HT1080 (cell line): ENCODE data around the gene KLK6. TPM values are rescaled to one million over a fixed set of nuclear protein-coding genes. Genes with fewer than 3 reads are reported as not detected.

Experiments used
- DNase-seq: peaks from one replicate; pipeline ENCODE4 v3.0.0-alpha.2; 2015; ENCODE audit warnings: low read depth
- total RNA-seq: library from RNA; depleted of rRNA; stranded (reverse); fragments of >200 nt; shearing (Covaris generic); gene quantifications from 2 replicates; pipeline ENCODE4 v1.2.3, GENCODE V29; 2014; rRNA removed

The KLK6 gene
- total RNA-seq, 1 experiment from 2014 or later: not detected

DNA sequence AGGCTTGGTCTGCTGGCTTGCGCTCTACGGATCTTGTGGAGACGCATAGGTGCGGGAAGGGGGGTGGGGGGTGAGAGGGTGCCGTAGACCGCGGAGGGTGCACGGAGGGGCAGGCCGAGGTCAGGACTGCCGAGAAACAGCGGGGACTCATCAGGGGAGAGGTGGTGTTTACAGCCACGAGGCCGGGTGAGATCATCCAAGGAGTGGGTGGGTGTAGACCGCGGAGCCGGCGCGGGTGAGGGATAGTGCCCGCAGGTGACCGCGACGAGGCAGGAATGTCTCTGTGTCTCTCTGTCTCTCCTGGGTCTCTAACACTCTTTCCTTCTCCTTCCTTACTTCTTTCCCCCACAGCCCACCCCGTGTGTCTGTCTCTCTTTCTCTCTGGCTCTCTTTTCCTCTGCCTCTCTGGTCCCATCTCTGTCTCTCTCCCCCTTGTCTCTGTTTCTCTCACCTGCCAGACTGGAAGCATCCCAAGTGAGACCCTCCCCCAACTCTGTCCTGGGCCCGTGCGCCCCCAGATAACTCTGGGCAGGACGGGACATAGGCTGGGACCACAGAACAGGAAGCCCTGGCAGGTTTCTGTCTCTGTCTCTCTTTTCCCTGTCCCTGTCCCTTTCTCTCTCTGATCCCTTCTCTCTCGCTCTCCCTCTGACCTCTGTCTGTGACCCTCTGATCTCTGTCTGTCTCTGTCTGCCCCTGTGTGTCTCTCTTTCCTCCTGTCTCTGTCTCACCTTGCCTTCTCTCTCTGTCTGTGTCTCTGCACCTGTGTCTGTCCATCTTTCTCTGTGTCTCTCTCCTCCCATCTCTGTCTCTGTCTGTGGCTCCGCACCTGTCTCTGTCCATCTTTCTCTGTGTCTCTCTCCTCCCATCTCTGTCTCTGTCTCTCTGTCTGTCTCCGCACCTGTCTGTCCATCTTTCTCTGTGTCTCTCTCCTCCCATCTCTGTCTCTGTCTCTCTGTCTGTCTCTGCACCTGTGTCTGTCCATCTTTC is 56.4 kb downstream of the KLK6 start:
- no peak for DNase-seq

DNA sequence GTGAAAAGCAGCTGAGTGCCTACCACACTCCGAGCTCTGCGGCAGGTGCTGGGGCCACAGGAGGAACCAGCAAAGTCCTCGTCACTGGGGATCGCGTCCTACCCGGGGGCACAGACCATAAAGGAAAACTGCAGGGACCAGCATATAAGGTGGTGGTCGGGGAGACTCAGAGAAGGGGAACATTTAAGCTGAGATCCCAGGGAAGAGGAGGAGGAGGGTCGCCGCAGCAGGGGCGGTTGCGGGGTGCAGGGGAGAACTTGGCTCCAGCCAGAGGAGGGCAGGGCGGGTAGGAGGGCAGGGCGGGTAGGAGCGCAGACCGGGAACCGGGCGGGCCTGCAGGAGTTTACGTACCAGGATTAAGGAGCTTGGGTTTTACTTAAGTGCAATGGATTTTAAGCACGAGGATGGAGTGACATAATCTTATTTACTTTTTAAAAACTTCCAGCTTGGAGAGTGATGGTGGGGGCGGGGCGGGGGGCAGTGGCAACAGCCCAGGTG is 57.2 kb downstream of the KLK6 start:
- DNase-seq: no peak

DNA sequence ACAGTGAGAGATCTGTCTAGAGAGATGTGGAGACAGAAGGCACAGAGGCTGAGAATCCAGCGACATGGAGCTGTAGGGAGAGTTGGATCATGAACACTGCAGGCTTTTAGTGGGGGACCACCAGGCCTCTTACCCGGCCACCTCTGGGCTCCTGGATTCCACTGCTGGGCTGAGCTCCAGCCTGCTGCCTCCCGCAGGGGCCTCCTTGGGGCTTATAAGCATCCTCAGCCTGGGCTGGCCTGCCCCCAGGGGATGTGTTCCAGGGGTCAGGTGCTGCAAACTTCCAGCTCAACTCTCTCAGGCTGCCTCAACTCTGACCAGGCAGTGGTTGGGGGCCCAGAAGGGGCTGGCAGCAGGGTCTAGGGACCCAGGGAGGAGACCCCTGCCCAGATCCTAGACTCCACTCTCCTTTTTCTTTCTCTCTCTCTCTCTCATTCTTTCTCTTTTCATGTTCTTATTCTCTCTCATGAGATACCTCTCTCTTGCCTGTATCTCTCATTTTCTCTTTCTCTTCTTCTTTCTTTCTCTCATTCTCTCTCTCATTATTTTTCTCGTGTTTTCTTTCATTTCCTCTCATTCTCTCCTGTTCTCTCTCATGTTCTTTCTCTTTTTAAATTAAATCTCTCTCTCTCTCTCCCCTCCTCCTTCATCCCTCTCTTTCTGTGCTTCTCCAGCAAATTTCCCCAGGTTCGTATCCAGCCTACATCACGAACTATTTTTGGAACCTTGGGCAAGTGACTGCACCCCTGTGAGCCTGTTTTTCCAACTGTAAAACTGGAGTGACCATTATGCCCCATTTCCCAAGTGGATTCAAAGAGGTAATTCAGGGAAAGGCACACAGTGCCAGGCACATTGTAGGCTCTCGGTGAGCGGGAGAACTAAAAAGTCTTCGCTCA is 57.9 kb downstream of the KLK6 start, which contains the start of gene KLK4:
KLK4 (minus strand) TSS at position 190 of the 896 bp plus-strand sequence. CDS start 657 bp downstream, outside the sequence.
- DNase-seq: no peak

GRCh38 chr19:50910722-50911121 is 58.7 kb downstream of the KLK6 start:
- no peak for DNase-seq

GRCh38 chr19:50909240-50910070 is 59.9 kb downstream of the KLK6 start:
- no peak for DNase-seq

Other genes starting within 250 kb of the KLK6 start
- gene SHANK1, start 249.8 kb downstream of the KLK6 start, total RNA-seq: 9.3 and 10.5 TPM in 2 replicates
- gene CLEC11A, start 246.2 kb downstream of the KLK6 start, total RNA-seq: 163 and 168 TPM in 2 replicates
- gene GPR32, start 199.1 kb downstream of the KLK6 start, total RNA-seq: not detected in 2 replicates
- gene ACP4, start 179.2 kb downstream of the KLK6 start, total RNA-seq: not detected in 2 replicates
- gene KLK1, start 145.8 kb downstream of the KLK6 start, total RNA-seq: not detected in 2 replicates
- not detected in 2 replicates for gene KLK15, start 136.0 kb downstream of the KLK6 start, total RNA-seq
- gene KLK3, start 114.7 kb downstream of the KLK6 start, total RNA-seq: not detected in 2 replicates
- gene KLK2, start 96.2 kb downstream of the KLK6 start, total RNA-seq: not detected in 2 replicates
- gene KLK4, start 58.2 kb downstream of the KLK6 start, total RNA-seq: not detected in 2 replicates
- not detected in 2 replicates for gene KLK5, start 16.6 kb downstream of the KLK6 start, total RNA-seq
- gene KLK7, start 14.3 kb upstream of the KLK6 start, total RNA-seq: not detected in 2 replicates
- not detected in 2 replicates for gene KLK8, start 32.0 kb upstream of the KLK6 start, total RNA-seq
- not detected in 2 replicates for gene KLK10, start 50.1 kb upstream of the KLK6 start, total RNA-seq
- not detected in 2 replicates for gene KLK11, start 57.0 kb upstream of the KLK6 start, total RNA-seq
- gene KLK12, start 65.4 kb upstream of the KLK6 start, total RNA-seq: not detected in 2 replicates
- not detected in 2 replicates for gene KLK13, start 95.5 kb upstream of the KLK6 start, total RNA-seq
- gene KLK14, start 113.3 kb upstream of the KLK6 start, total RNA-seq: not detected in 2 replicates
- gene CTU1, start 138.8 kb upstream of the KLK6 start, total RNA-seq: 26.5 and 32.3 TPM in 2 replicates
- gene SIGLEC9, start 155.3 kb upstream of the KLK6 start, total RNA-seq: 0.67 and 1.4 TPM in 2 replicates
- gene SIGLEC7, start 172.7 kb upstream of the KLK6 start, total RNA-seq: not detected in 2 replicates